GM12878 (cell line): Measurements from ENCODE around the gene MEOX1. TPM values are rescaled to one million over a fixed set of nuclear protein-coding genes. Genes with fewer than 3 reads are reported as not detected.

ENCODE experiments used
- BACH1 ChIP-seq: fragments of 450-650 bp; IDR thresholded peaks from 2 replicates; pipeline ENCODE4 v1.6.1; 2017; ENCODE audit warnings: mild to moderate bottlenecking, borderline replicate concordance
- CBFB ChIP-seq: IDR thresholded peaks from 2 replicates; pipeline ENCODE4 v1.6.1; 2016; ENCODE audit warnings: antibody characterized with exemption, low read depth
- CHD1 ChIP-seq: IDR thresholded peaks from 2 replicates; pipeline ENCODE4 v1.6.1; 2012; ENCODE audit warnings: low read depth, low read length, improper control_type of control experiment
- CHD2 ChIP-seq: IDR thresholded peaks from 2 replicates; pipeline ENCODE4 v1.6.1; 2011; ENCODE audit warnings: low read depth, low read length, improper control_type of control experiment, borderline replicate concordance
- DPF2 ChIP-seq: fragments of 450-650 bp; IDR thresholded peaks from 2 replicates; pipeline ENCODE4 v1.6.1; 2017; ENCODE audit warnings: mild to moderate bottlenecking
- EED ChIP-seq: sonication (generic); IDR thresholded peaks from 2 replicates; pipeline ENCODE4 v1.6.1; 2016; ENCODE audit warnings: antibody characterized with exemption, low read depth
- ESRRA ChIP-seq: IDR thresholded peaks from 2 replicates; pipeline ENCODE4 v1.6.1; 2012; ENCODE audit warnings: mild to moderate bottlenecking, low read length, improper control_type of control experiment
- FOS ChIP-seq: IDR thresholded peaks from 3 replicates; pipeline ENCODE4 v1.6.1; 2011; ENCODE audit warnings: borderline replicate concordance; ENCODE audit not compliant: insufficient read length; ENCODE audit errors: extremely low read depth
- JUNB ChIP-seq: IDR thresholded peaks from 2 replicates; pipeline ENCODE4 v1.6.1; 2016; ENCODE audit warnings: antibody characterized with exemption, mild to moderate bottlenecking
- JUND ChIP-seq: IDR thresholded peaks from 2 replicates; pipeline ENCODE4 v1.6.1; 2012; ENCODE audit warnings: low read depth, mild to moderate bottlenecking, low read length, improper control_type of control experiment, moderate library complexity
- MEF2A ChIP-seq: IDR thresholded peaks from 2 replicates; pipeline ENCODE4 v1.6.1; 2011; ENCODE audit warnings: low read depth, mild to moderate bottlenecking, low read length, moderate library complexity; ENCODE audit not compliant: insufficient read depth
- MXI1 ChIP-seq: fragments of 150-350 bp; IDR thresholded peaks from 2 replicates; pipeline ENCODE4 v1.6.1; 2011; ENCODE audit warnings: low read depth, mild to moderate bottlenecking, inconsistent platforms, low read length, improper control_type of control experiment
- NFYB ChIP-seq: IDR thresholded peaks from 2 replicates; pipeline ENCODE4 v1.6.1; 2011; ENCODE audit warnings: low read depth, mild to moderate bottlenecking, low read length, improper control_type of control experiment, moderate library complexity; ENCODE audit not compliant: insufficient read depth
- PAX8 ChIP-seq: fragments of 450-650 bp; IDR thresholded peaks from 2 replicates; pipeline ENCODE4 v1.6.1; 2017; ENCODE audit warnings: mild to moderate bottlenecking, moderate library complexity
- PKNOX1 ChIP-seq: fragments of 450-650 bp; IDR thresholded peaks from 2 replicates; pipeline ENCODE4 v1.6.1; 2016; ENCODE audit warnings: mild to moderate bottlenecking
- RAD21 ChIP-seq: IDR thresholded peaks from 2 replicates; pipeline ENCODE4 v1.6.1; 2011; ENCODE audit warnings: mild to moderate bottlenecking, low read depth, low read length, moderate library complexity; ENCODE audit not compliant: insufficient read depth
- SMAD1 ChIP-seq: fragments of 450-650 bp; IDR thresholded peaks from 2 replicates; pipeline ENCODE4 v1.6.1; 2018; ENCODE audit warnings: mild to moderate bottlenecking, low read depth; ENCODE audit not compliant: partially characterized antibody
- SMC3 ChIP-seq: IDR thresholded peaks from 2 replicates; pipeline ENCODE4 v1.6.1; 2011; ENCODE audit warnings: low read length, improper control_type of control experiment, borderline replicate concordance
- SUZ12 ChIP-seq: fragments of 200-600 bp; sonication (generic); IDR thresholded peaks from one replicate; pipeline ENCODE4 v1.6.1; 2018; ENCODE audit warnings: antibody characterized with exemption, mild to moderate bottlenecking; ENCODE audit not compliant: unreplicated experiment
- TCF7 ChIP-seq: IDR thresholded peaks from 2 replicates; pipeline ENCODE4 v1.6.1; 2014; ENCODE audit warnings: antibody characterized with exemption, borderline replicate concordance
- YBX1 ChIP-seq: fragments of 450-650 bp; IDR thresholded peaks from 2 replicates; pipeline ENCODE4 v1.6.1; 2016; ENCODE audit warnings: antibody characterized with exemption
- ZBTB33 ChIP-seq: fragments of 450-650 bp; IDR thresholded peaks from 2 replicates; pipeline ENCODE4 v1.6.1; 2017; ENCODE audit warnings: mild to moderate bottlenecking
- polyA plus RNA-seq, 11 experiments: library from polyadenylated mRNA; depleted of rRNA in 4 of 11; unstranded in 6 of 11; stranded (reverse) in 5 of 11; fragments of >200 nt; fragmentation: Nextera tagmentation in 4 of 11; fragmentation: Illumina TruSeq in 1 of 11; extraction: Ambion mirVana in 4 of 11; extraction: Trizol in 1 of 11; gene quantifications; 1 replicate in 1 of 11; 2 replicates in 10 of 11; pipeline versions ENCODE4 v1.2.1 to v1.2.3, GENCODE V29; 2011 to 2016; ENCODE audit warnings: inconsistent platforms in 2 of 11, missing spikeins in 2 of 11, low read depth in 1 of 11
- total RNA-seq, 4 experiments: library from RNA; depleted of rRNA in 3 of 4; stranded (reverse); fragments of >200 nt in 3 of 4; fragmentation: Illumina TruSeq in 1 of 4; extraction: Trizol in 1 of 4; gene quantifications; 2 replicates each; pipeline versions ENCODE4 v1.2.1 to v1.2.3, GENCODE V29; 2013 to 2021
- TF ChIP-seq, protein P1 (sequence below): IDR thresholded peaks from 2 replicates; pipeline ENCODE4 v1.6.1; 2011; ENCODE audit warnings: mild to moderate bottlenecking, low read depth, low read length, moderate library complexity; ENCODE audit not compliant: insufficient replicate concordance
- TF ChIP-seq, protein P2 (sequence below): fragments of 450-650 bp; formaldehyde crosslinking; IDR thresholded peaks from 2 replicates; pipeline ENCODE4 v1.4.0; 2022; ENCODE audit warnings: mild to moderate bottlenecking, moderate library complexity

MEOX1 gene
- total and polyA plus RNA-seq, 10 of the 15 experiments (the other 5 are each of a cell fraction or from before 2014, with no cell fraction given) = 0.19 to 9.4 (median 0.46) TPM

GRCh38 chr17:43661699-43662412 lies at the start of gene MEOX1 (continued):
- TF ChIP-seq PAX8 (no peak), DPF2 (0 out of 2 replicates have a peak, but pooled peaks have one; percentile 14), SMAD1 (no peak), SMC3 (no peak), BACH1 (no peak), MXI1 (no peak), PKNOX1 (peak; percentile 64), NFYB (peak; percentile 40; the same call in 1 of the 2 replicates), RAD21 (no peak), SUZ12 (no peak), JUND (no peak), ESRRA (no peak), MEF2A (no peak), EED (no peak), JUNB (peak; percentile 25; the same call in 1 of the 2 replicates), YBX1 (no peak), FOS (no peak), TCF7 (no peak), CHD1 (no peak), CBFB (no peak), CHD2 (no peak), ZBTB33 (no peak)
- TF ChIP-seq, protein P1, sequence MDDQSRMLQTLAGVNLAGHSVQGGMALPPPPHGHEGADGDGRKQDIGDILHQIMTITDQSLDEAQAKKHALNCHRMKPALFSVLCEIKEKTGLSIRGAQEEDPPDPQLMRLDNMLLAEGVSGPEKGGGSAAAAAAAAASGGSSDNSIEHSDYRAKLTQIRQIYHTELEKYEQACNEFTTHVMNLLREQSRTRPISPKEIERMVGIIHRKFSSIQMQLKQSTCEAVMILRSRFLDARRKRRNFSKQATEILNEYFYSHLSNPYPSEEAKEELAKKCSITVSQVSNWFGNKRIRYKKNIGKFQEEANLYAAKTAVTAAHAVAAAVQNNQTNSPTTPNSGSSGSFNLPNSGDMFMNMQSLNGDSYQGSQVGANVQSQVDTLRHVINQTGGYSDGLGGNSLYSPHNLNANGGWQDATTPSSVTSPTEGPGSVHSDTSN = peak; percentile 63
- TF ChIP-seq, protein P2, sequence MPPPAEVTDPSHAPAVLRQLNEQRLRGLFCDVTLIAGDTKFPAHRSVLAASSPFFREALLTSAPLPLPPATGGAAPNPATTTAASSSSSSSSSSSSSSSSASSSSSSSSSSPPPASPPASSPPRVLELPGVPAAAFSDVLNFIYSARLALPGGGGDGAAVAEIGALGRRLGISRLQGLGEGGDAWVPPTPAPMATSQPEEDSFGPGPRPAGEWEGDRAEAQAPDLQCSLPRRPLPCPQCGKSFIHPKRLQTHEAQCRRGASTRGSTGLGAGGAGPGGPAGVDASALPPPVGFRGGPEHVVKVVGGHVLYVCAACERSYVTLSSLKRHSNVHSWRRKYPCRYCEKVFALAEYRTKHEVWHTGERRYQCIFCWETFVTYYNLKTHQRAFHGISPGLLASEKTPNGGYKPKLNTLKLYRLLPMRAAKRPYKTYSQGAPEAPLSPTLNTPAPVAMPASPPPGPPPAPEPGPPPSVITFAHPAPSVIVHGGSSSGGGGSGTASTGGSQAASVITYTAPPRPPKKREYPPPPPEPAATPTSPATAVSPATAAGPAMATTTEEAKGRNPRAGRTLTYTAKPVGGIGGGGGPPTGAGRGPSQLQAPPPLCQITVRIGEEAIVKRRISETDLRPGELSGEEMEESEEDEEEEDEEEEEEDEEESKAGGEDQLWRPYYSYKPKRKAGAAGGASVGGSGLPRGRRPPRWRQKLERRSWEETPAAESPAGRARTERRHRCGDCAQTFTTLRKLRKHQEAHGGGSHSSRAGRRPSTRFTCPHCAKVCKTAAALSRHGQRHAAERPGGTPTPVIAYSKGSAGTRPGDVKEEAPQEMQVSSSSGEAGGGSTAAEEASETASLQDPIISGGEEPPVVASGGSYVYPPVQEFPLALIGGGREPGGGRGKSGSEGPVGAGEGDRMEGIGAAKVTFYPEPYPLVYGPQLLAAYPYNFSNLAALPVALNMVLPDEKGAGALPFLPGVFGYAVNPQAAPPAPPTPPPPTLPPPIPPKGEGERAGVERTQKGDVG (CRISPR knock-in tag) = no peak
